Smooth muscle cell of bladder (primary cell): ENCODE results near the gene RTN4IP1. TPM values are rescaled to one million over a fixed set of nuclear protein-coding genes. Genes with fewer than 3 reads are reported as not detected.

Experiments used
- total RNA-seq: library from RNA; depleted of rRNA; stranded (reverse); fragments of >200 nt; gene quantifications from 2 replicates; pipeline ENCODE4 v1.2.3, GENCODE V29; 2014

The RTN4IP1 gene
- total RNA-seq, result 4.1 and 5.6 TPM in 2 replicates

GRCh38 chr6:106629103-106629858, at the start of gene RTN4IP1, which contains the start of gene QRSL1:
TSS of gene RTN4IP1 (minus strand) at chr6:106629498. CDS start at chr6:106629021, 477 bp downstream.
TSS of gene QRSL1 (plus strand) at chr6:106629578. CDS start at chr6:106629682, 104 bp downstream.

Other genes with a start within 250 kb of the RTN4IP1 start
- gene QRSL1, start 80 bp upstream of the RTN4IP1 start, total RNA-seq, result 9.1 and 9.3 TPM in 2 replicates